Colonic mucosa (tissue), 4 donors: Measurements from ENCODE around the gene CNIH4. TPM values are rescaled to one million over a fixed set of nuclear protein-coding genes. Genes with fewer than 3 reads are reported as not detected.
A peak's percentile ranks its signal among the peaks of the same experiment; 100 is the strongest.

ENCODE experiments used
- DNase-seq: peaks from one replicate; pipeline ENCODE4 v3.0.0-alpha.2; 2020
- H3K27ac ChIP-seq: fragments of 200-600 bp; one replicate; pipeline ENCODE4 v1.8.0; 2021
- H3K27me3 ChIP-seq: fragments of 200-600 bp; one replicate; pipeline ENCODE4 v1.8.0; 2021
- H3K36me3 ChIP-seq: fragments of 200-600 bp; one replicate; pipeline ENCODE4 v1.8.0; 2021
- H3K4me1 ChIP-seq: fragments of 200-600 bp; one replicate; pipeline ENCODE4 v1.8.0; 2021; ENCODE audit warnings: mild to moderate bottlenecking
- H3K4me3 ChIP-seq: fragments of 200-600 bp; one replicate; pipeline ENCODE4 v1.8.0; 2021
- H3K9ac ChIP-seq, 2 donors: one replicate each; pipeline ENCODE4 v1.7.0; 2013; ENCODE audit warnings: control low read depth in 2 of 2, low read depth in 2 of 2, low read length in 2 of 2
- H3K9me3 ChIP-seq: fragments of 200-600 bp; one replicate; pipeline ENCODE4 v1.8.0; 2021
- CTCF ChIP-seq: fragments of 200-600 bp; IDR thresholded peaks from one replicate; pipeline ENCODE4 v1.8.0; 2022; ENCODE audit warnings: antibody characterized with exemption, mild to moderate bottlenecking
- intact Hi-C: fragments of 100-400 bp; cut with DNase I; formaldehyde crosslinking; loops from one replicate; pipeline ENCODE4 v1.14.1; 2022
- total RNA-seq, 2 donors: library from RNA; stranded (reverse); fragmentation: NEBNext Ultra II Directional in 1 of 2; extraction: Animal tissue kit (Norgen Biotek cat#: 25700) in 1 of 2; gene quantifications; one replicate each; pipeline ENCODE4 v1.2.1, GENCODE V29; 2021
- donor health status: healthy.
- donor health status: DM: no; HTN: no; CAD: no.
- donor health status: DM: no; HTN: no; CAD: no.

Gene CNIH4
- total RNA-seq, 2 donors from 2014 or later: 53.0 to 80.6 TPM

DNA sequence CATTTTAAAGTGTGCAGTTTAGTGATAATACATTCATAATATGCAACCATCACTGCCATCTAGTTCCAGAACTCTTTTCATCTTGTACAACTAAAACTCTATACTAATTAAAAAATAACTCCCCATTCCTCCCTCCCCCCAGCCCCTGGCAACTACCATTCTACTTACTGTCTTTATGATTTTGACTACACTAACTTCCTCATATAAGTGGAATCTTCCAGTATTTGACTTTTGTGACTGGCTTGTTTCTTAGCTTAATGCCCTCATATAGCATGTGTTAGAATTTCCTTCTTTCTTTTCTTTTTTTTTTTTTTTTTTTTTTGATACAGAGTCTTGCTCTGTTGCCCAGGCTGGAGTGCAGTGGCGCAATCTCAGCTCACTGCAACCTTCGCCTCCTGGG lies 25.4 kb upstream of the CNIH4 start:
- H3K27ac ChIP-seq: no peak overlapping the region
- intact Hi-C loops: loop anchor here (10.0 kb wide), 1 partner anchor 157 kb away; no protein-coding TSS in a partner anchor
- no peak overlapping the region for H3K4me3 ChIP-seq
- TF ChIP-seq CTCF: no peak
- H3K4me1 ChIP-seq: peaks cover 10% of the 10 kb centered on the region
- no peak for DNase-seq
- no peaks in the 10 kb centered on the region for H3K9me3 ChIP-seq
- H3K36me3 ChIP-seq: no peaks in the 10 kb centered on the region
- H3K27me3 ChIP-seq: no peaks in the 10 kb centered on the region
- no peak overlapping the region for H3K9ac ChIP-seq

- H3K27me3 ChIP-seq: no peaks in the 10 kb centered on the region
- DNase-seq: no peak
- H3K9ac ChIP-seq: no peak overlapping the region
- no peak overlapping the region for H3K27ac ChIP-seq
- no peak for TF ChIP-seq CTCF
- H3K4me3 ChIP-seq: no peak overlapping the region
- no peaks in the 10 kb centered on the region for H3K36me3 ChIP-seq
- intact Hi-C loops: loop anchor here (10.0 kb wide), 1 partner anchor 157 kb away; no protein-coding TSS in a partner anchor
- peaks cover 10% of the 10 kb centered on the region for H3K4me1 ChIP-seq
- no peaks in the 10 kb centered on the region for H3K9me3 ChIP-seq
Observed at GRCh38 chr1:224331824-224332223, 24.9 kb upstream of the CNIH4 start.

- peaks cover 8% of the 10 kb centered on the region for H3K4me1 ChIP-seq
- DNase-seq: peak; percentile 51
- no peak overlapping the region for H3K27ac ChIP-seq
- H3K36me3 ChIP-seq: no peaks in the 10 kb centered on the region
- TF ChIP-seq CTCF: peak; percentile 51
- no peak overlapping the region for H3K4me3 ChIP-seq
- H3K27me3 ChIP-seq: no peaks in the 10 kb centered on the region
- no peak overlapping the region for H3K9ac ChIP-seq
- intact Hi-C loops: loop anchor here (10.0 kb wide), 1 partner anchor 159 kb away; no protein-coding TSS in a partner anchor
- no peaks in the 10 kb centered on the region for H3K9me3 ChIP-seq
Observed at GRCh38 chr1:224333309-224333926, 23.3 kb upstream of the CNIH4 start.

DNA sequence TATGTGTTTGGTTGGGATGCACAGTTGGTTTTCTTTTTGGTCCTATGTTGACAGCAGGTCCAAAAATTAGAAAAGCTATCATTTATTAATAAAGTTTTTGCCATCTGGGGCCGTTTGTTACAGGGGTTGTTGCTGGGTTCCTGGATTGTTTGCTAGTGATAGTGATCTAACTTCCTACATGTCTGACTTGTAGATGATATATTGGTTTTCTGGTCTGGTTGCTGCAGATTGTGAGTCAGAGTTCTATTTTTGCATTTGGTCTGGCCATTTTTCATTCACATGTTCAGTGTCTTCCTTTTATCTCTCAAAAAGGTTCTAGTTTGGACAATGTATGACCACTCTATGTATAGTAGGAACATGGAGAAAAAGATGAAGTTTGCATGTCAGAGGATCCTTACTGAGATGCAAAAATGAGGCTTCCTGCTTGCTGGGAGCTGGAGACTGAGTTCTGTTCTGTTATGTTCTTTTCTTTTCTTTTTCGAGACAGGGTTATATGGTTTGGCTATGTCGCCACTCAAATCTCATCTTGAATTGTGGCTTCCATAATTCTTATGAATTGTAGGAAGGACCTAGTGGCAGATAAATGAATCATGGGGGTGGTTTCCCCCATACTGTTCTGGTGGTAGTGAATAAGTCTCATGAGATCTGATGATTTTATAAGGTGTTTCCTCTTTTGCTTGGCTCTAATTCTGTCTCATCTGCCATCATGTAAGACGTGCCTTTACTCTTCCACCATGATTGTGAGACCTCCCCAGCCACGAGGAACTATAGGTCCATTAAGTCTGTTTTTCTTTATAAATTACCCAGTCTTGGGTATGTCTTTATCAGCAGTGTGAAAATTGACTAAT lies 22.5 kb upstream of the CNIH4 start:
- Histone ChIP-seq H3K9me3 (no peaks in the 10 kb centered on the region), H3K27me3 (no peaks in the 10 kb centered on the region), H3K36me3 (no peaks in the 10 kb centered on the region), H3K4me3 (no peak overlapping the region), H3K4me1 (peaks cover under 1% of the 10 kb centered on the region), H3K27ac (no peak overlapping the region), H3K9ac (no peak overlapping the region)
- no peak for DNase-seq
- no peak for TF ChIP-seq CTCF
- intact Hi-C loops: loop anchor here (2.0 to 10.0 kb wide), 2 partner anchors 159 to 219 kb away; partner anchors contain the start of gene FBXO28

DNA sequence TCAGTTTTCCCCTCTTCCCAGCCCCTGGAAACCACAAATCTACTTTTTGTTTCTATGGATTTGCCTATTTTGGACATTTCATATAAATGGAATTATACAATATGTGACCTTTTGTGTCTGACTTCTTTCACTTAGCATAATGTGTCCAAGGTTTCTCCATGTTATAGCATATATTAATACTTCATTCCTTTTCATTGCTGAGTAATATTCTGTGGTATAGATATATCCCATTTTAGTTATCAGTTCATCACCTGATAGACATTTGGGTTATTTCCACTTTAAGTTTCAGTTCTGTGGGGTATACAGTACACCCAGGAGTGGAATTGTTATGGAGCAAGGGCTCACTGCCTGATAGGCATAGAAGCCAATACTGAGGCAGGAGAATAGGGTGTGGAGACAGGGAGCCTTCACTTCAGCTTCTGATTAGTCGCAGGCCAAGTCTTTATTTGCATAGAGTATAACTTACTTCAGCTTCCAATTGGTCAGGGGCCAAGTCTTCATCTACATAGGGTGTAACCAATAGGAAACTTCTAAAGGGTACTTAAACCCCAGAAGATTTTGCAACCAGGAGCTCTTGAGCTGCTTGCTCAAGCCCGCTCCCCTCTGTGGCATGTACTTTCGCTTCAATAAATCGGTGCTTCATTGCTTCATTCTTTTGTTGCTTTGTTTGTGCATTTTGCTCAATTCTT lies 18.4 kb upstream of the CNIH4 start:
- no peak overlapping the region for H3K27ac ChIP-seq
- no peak overlapping the region for H3K9ac ChIP-seq
- H3K4me1 ChIP-seq: no peaks in the 10 kb centered on the region
- H3K27me3 ChIP-seq: no peaks in the 10 kb centered on the region
- no peaks in the 10 kb centered on the region for H3K36me3 ChIP-seq
- no peak for TF ChIP-seq CTCF
- no peak overlapping the region for H3K4me3 ChIP-seq
- H3K9me3 ChIP-seq: no peaks in the 10 kb centered on the region
- no peak for DNase-seq
- intact Hi-C loops: loop anchor here (10.0 kb wide), 1 partner anchor 163 kb away; no protein-coding TSS in a partner anchor
